22Rv1 (cell line): Measurements from ENCODE around the gene SPATS2L.

ENCODE experiments used
- H3K27ac ChIP-seq: fragments of 450-650 bp; 2 replicates; pipeline ENCODE4 v1.5.1; 2017
- CTCF ChIP-seq: fragments of 450-650 bp; IDR thresholded peaks from 2 replicates; pipeline ENCODE4 v1.5.1; 2017; ENCODE audit warnings: mild to moderate bottlenecking
- ZFX ChIP-seq: fragments of 450-650 bp; IDR thresholded peaks from 2 replicates; pipeline ENCODE4 v1.6.1; 2017; ENCODE audit warnings: antibody characterized with exemption, borderline replicate concordance

Gene SPATS2L

GRCh38 chr2:200506679-200507078, 200.2 kb downstream of the SPATS2L start:
- no peak for TF ChIP-seq ZFX
- no peak for TF ChIP-seq CTCF
- no peak overlapping the region for H3K27ac ChIP-seq

- no peak overlapping the region for H3K27ac ChIP-seq
- TF ChIP-seq CTCF (no peak), ZFX (no peak)
These were observed 200.7 kb downstream of the SPATS2L start for GRCh38 chr2:200507179-200507578.

- no peak for TF ChIP-seq ZFX
- TF ChIP-seq CTCF, result no peak
- H3K27ac ChIP-seq, result peak overlapping the region; percentile 66
These were observed 202.7 kb downstream of the SPATS2L start for GRCh38 chr2:200509235-200509611.

GRCh38 chr2:200509612-200510433, 203.3 kb downstream of the SPATS2L start, which contains the start of gene KCTD18:
Gene KCTD18 (minus strand): TSS chr2:200510068. CDS start chr2:200507016, 3,052 bp downstream.
- TF ChIP-seq CTCF, result peak; percentile 97
- TF ChIP-seq ZFX, result no peak
- peak within 1 kb of the TSS; percentile 66 for H3K27ac ChIP-seq

GRCh38 chr2:200515155-200515554, 208.7 kb downstream of the SPATS2L start:
- H3K27ac ChIP-seq, result no peak overlapping the region
- TF ChIP-seq CTCF (no peak), ZFX (no peak)

- no peak overlapping the region for H3K27ac ChIP-seq
These were observed 216.7 kb downstream of the SPATS2L start for GRCh38 chr2:200523158-200523557.

More at GRCh38 chr2:200523158-200523557, 216.7 kb downstream of the SPATS2L start:
- TF ChIP-seq CTCF (no peak), ZFX (no peak)
